NCI-H146 treated with DMSO at 0.1 percent for 48 hours (cell line): ENCODE measurements around the gene RIC8B.
A peak's percentile ranks its signal among the peaks of the same experiment; 100 is the strongest.
"Not testable (repeated sequence)": the region's sequence is repeated elsewhere in the genome, so short reads cannot be mapped to it uniquely, and the experiment has no call there.

Source experiments
- DNase-seq: peaks from one replicate; lab custom pipeline; 2025; ENCODE audit not compliant: unreplicated experiment; lab: John Stamatoyannopoulos, UW

RIC8B gene, protein sequence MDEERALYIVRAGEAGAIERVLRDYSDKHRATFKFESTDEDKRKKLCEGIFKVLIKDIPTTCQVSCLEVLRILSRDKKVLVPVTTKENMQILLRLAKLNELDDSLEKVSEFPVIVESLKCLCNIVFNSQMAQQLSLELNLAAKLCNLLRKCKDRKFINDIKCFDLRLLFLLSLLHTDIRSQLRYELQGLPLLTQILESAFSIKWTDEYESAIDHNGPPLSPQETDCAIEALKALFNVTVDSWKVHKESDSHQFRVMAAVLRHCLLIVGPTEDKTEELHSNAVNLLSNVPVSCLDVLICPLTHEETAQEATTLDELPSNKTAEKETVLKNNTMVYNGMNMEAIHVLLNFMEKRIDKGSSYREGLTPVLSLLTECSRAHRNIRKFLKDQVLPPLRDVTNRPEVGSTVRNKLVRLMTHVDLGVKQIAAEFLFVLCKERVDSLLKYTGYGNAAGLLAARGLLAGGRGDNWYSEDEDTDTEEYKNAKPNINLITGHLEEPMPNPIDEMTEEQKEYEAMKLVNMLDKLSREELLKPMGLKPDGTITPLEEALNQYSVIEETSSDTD

DNA sequence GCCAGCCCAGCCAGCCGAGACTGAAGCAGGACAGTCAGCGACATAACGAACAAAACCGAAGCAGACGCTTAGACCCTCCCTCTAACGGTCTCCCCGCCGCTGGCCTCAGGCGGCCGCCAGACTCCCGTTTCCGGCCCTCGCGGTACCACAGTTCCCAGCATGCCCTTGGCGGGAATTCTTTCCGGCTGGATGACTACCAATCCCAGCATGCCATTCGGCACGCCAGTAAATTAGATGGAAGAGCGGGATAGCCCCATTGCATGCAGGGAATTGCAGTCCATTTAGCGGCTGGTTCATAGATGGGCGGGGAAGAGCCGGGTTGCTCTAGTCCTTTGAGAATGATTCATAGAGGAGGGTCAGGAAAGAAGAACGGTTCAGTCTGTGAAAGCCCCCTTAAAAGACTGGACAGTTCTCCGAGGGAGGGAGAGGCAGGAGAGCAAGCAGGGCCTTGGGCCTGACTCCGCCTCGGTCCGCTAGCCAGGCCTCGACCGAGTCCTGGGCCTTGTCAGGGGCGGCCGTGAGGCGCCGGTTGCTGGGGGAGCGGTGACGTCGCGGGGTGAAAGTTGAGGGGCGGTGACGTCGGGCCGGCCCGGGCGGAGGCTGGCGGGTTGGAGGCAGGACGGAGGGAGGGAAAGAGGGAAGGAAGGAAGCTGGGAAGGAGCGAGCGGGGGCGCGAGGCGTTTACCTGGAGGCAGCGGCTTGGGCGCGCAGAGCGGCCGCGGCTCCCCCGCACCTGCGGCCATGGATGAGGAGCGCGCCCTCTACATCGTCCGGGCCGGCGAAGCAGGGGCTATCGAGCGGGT is at the start of gene RIC8B:
Gene RIC8B (plus strand): TSS at position 678 of the 803 bp plus-strand sequence. CDS start 64 bp downstream, at position 742.
- peak; percentile 98 for DNase-seq

DNA sequence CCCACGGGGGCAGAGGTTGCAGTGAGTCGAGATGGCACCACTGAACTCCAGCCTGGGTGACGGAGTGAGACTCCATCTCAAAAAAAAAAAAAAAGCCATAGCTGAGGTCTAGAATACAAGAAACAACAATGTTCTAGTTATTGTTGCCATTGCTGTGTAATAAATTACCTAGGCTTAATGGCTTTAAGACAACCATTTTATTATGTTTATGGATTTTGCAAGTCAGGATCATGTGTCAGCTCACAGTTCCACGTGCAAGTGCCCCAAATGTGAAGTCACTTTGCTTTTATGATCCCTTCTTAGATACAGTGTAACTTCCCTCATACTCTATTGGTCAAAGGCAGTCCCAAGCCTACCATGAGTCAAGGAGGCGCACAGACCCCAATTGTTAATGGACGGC is 49.5 kb upstream of the RIC8B start:
- DNase-seq, result no peak

DNA sequence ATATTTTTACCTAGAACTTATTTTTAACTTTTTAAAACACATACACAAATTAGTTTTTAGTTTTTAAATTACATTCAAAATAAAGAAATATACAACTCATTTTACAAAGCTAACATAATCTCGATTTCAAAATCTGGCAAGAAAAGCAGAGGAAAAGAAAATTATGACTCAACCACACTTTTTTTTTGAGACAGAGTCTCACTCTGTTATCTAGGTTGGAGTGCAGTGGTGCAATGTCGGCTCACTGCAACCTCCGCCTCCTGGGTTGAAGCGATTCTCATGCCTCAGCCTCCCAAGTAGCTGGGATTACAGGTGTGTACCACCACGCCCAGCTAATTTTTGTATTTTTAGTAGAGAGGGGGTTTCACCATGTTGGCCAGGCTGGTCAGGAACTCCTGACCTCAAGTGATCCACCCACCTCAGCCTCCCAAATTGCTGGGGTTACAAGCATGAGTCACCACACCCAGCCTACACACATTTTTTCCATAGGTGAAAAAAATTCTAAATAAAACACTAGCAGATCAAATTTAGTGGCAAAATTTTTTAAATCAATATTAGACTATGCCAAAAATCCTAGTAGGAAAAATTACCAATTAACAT is 47.8 kb upstream of the RIC8B start:
- not testable (repeated sequence) for DNase-seq

DNA sequence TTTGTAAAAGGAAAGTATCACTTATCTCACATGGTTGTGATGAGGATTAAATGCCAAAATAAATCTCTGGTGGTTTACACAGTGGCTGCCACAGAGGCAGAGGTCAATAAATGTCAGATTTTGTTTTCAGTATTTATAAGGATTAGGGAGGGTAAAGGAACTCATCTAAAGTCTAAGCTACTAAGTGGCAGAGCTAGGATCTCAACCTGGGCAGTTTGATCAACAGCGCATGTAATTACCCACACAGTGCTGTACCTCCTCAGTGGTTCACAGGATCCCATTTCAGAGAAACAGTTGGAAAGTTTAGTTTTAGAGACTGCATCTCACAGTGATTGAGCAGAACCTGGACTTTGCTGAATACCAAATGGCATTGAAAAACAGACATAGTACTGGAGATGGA is 44.9 kb upstream of the RIC8B start:
- DNase-seq, result no peak

DNA sequence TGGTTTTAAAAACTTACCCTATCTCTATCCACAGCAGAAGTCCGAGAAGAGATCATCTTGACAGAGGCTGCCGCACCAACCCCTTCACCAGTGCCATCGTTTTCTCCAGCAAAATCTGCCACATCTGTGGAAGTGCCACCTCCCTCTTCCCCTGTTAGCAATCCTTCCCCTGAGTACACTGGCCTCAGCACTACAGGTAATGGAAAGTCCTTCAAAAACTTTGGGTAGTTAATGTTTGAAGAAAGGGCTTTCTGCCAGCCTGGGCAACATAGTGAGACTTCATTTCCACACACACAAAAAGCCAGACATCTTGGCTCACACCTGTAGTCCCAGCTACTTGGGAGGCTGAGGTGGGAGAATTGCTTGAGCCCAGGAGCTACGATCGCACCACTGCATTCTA is 41.6 kb upstream of the RIC8B start:
- no peak for DNase-seq

DNA sequence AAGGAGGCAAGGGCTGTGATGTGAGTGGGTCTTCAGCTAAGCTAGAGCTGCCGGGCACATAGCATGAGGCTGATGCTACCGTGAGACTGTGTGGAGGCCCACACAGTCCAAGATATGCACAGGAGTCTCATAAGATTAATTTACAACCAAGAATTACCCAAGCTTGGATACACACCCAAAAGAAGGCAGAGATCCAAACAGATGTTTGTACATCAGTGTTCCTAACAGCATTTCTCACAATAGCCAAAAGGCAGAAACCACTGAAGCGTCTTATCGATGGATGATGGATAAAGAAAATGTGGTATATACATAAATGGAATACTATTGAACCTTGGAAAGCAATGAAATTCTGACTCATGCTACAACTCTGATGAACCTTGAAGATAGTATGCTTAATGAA is 40.8 kb upstream of the RIC8B start:
- DNase-seq, result no peak

DNA sequence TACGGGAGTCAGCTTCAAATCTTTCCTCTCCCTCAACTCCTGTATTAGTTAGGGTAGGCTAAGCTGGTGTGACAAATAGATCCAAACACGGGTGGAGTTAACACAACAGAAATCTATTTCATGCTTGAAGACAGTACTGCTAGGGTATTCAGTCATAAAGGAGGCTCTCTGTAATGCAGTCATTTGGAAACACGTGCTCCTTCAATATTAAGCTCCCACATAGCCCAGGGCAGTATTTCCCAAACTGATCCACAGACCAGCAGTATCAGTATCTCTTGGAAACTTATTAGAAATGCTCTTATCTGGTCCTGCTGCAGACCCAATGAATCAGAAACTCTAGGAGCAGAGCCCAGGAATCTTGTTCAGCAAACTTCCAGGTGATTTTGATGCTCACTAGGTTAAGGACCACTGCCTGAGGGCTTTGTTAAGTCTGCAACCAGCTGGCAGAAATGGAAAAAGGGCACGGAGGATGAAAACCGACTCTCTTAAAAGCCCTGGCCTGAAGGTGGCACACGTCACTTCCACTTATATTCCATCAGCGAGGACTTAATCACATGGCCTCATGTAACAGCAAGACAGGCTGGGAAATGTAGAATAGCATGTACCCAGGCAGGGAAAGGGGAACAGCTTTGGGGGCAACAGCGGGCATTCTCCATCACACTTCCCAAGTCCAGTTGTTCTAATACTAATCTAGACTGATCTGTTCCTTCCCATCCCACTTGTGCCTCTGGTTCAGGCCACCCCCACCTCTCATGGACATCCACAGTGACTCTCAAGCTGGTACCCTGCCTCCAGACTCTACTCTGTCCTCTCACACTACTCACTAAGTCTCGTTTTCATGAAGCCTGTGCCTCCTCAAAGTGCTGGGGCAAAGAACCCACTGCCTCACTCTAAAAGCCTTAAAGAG is 38.2 kb upstream of the RIC8B start:
- no peak for DNase-seq

DNA sequence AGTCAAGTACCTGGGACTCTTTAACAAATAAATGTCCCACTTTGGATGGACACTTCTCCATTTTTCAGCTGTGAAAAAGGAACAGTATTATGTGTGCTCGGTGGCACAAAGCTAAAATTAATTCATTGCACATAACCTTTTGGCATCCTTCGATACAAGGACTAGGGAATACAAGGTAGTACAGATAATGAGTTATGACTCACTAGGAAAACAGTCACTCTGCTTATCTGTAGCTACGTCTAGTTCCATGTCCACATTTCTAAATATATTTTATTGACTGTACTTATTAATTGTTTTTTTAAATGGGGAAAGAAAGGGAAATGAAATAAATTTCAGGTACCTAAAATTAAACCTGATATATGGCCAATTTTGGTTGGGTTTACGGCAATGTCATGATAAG is 35.2 kb upstream of the RIC8B start:
- no peak for DNase-seq

DNA sequence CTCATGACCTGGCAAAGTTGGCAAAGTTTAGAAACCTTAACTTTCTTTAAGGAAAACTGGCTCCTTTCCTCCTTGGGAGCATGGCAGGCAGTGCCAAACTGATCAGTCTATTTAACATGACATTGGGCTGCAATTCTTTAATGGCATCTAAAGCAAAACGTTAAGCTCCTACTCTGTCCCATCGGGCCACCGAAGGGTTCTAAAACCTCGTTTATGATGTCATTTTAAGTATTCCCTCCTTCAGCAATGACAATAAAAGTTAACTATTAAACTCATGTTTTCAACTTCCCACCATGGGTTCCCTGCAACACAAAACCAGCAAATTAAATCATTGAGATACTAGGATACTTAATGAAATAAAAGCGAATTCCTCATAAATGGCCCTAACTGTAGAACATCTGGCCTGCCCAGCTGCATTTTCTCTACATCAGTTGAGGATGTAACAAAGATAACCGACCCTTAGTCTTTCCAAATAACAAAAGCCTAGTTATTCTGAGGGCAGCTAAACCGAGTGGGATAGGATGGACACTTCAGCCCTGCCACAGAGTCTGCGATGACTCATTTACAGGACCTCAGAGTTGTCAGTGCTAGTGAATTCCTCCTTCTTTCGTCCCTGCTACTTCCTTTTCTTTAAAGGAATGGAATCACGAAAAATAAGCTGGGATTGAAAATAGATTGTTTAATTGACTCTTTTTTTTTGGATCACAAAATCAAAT is 34.5 kb upstream of the RIC8B start:
- no peak for DNase-seq

DNA sequence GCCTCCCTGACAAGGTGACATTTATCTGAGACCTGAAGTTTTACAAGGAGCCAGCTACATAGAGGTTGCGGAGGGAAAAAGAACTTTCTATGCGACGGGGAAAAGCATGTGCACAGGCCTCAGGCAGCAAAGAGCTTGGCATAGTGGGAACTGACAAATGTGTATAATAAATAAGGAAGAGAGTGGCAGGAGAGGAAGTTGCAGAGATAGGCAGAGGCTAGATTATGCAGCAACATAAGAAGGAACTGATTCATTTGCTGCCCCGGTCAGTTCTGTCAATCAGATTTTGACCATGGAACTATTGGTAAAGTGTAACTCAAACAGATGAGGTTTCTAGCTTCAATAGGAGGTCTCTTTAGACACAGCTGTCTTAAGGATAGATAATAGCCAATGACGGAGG is 33.7 kb upstream of the RIC8B start:
- no peak for DNase-seq

DNA sequence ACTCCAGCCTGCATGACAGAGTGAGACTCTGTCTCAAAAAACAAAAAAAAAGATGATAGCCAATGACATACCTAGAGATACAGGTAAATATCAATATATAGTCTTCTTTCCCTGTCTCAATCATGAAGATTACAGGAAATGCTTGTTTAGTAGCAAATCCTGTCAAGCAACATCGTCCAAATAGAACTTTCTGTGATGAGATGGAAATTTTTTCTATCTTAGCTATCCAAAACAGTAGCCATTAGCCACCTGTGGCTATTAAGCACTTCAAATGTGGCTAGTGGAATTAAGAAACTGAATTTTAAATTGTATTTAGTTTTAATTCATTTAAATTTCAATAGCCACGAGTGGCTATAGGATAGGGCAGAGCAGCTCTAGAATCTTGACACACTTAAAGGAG is 33.2 kb upstream of the RIC8B start:
- DNase-seq, result no peak

DNA sequence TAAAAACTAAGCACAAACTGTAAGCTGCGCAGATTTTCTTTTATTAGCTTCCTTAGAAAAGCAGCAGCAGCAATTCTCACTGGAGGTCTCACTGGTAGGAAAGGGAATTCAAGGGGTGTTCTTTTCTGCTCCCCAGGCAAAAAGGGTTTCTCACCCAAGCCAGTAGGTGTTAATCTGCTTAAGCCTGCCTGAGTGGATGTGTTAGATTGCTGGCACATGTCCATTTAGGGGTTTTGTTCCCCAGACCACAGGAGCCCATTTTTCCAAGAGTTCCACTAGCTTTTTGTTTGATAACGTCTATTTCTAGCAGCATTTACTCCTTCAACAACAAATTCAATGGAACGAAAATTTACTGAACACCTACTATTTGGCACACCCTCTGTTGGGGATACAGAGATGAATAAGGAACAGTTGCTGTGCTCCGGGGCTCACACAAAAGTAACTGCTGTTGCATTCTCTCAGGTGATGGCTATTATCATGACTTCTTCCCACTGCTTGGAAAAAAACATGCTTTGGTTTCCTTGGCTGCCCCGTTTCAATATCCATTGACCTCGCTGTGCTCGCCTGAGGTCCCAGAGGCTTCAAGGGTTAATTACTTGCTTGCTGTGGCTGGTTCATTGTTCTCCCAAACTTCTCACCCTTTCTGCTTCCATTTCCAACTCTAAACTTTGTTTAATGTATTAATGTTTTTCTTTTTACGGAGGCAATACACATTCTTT is 31.1 kb upstream of the RIC8B start:
- no peak for DNase-seq

DNA sequence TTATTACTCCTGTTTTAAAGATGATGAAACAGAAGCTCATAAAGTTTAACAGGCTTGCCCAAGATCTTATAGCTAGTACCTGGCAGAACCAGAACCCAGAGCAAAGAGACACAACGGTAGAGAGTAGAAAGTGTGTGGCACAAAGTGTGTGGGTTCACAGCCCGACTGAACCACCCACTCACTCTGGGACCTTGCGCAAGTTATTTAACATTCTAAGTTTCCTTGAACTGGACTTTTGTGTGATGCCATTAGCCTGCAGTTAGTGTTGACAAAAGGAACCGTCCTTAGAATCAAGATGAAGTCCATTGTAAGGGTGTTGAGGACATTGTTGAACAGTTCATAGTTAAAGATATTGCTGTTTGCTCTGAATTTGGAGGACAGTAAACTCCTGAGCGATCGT is 29.9 kb upstream of the RIC8B start:
- no peak for DNase-seq

DNA sequence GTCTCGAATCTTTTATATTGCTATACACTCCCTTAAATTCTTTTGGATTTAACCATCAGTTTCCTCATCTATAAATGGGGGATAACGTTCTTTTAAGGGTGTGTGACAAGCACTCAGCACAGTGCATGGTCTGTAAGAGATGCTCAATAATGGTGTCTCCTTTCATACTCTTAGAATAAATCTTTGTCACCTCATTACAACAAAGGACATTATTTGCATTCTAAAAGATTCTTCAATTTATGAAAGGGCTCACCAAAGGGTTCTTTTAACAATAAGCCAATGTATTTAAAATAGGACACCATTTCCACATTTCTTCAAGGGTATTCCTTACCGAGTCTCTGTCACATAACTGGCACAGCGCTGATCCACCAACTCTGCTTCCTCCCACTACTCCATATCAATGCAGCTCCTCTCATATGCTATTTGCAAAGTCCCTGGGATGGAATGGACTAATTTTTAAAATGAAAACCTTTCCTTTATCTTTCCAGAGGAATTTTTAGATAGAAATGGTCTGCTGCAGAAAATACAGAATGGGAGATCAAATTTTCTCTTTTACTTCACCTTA is 29.2 kb upstream of the RIC8B start:
- no peak for DNase-seq

DNA sequence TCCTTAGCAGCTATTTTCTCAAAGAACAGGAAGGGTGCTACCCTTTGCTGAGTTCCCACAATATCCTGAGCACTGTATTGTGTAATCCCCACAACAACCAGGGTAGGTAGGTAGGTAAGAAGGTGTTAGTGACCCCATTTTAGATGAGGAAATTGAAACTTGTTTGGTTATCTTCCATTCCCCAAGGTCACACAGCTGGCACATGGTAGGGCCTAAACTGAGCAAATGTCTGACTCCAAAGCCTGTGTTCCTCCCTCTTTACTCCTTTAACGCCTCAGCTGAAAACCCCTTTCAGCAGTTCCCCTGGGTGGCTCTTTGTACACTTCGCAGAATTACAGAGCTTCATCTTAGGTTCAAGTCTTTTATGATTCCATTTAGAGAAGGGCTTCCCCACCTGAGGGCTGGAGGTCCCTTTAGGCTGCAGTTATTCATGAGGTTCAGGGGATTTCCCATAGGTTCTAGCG is 26.5 kb upstream of the RIC8B start:
- no peak for DNase-seq

DNA sequence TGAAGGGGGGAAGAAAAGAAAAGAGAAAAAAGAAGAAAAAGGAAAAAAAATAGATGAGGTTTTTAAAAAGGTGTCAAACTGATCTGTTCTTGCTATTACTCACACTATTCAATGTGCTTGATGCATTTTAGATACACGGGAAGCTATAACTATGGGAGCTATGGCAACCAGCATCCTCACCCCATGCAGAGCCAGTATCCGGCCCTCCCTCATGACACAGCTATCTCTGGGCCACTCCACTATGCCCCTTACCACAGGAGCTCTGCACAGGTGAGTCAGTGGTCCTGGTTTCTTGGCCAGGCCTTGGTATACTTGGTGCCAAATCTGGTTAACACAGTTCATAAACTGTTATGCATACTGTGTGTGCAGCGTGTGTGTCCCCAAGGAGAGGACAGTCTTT is 24.0 kb upstream of the RIC8B start:
- DNase-seq, result no peak

DNA sequence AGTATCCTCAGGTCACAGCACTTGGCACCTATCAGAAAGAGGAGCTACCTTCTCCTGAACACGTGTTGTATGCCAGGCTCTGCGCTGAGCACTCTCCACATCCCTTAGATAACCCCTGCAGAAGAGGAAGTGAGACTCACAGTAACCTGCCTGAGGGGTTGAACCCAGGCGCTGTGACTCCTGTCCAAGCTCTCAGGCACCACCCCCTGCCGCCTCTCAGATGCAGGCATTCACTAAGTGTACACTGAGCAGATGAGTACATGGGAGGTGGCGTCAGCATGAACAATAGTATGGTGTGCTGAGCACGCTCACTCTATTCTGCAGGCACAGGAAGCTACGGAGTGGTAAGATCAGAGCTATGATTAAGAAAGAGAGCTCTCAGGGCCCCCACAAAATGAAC is 21.0 kb upstream of the RIC8B start:
- no peak for DNase-seq

DNA sequence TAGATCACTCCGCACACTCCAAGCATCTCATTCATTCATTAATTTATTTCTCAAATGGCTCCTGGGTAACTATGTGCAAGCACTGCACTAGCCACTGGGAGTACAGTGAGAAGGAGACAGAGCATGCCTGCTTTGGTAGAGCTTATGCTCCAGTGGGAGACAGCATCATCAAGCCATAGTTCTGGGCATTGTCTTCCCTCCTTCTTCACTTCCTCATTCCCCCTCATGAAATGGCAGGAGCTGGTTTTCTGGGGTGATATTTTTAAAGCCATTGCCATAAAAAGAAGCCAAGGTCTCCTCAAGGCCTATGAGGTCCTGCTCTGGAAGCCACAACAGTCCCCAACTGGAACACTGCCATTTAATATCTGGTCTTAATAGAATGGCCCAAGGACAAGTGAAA is 20.2 kb upstream of the RIC8B start:
- no peak for DNase-seq
